OCI-LY3 (cell line): Measurements from ENCODE around the gene TIMM13.

Experiments
- H2AFZ ChIP-seq: fragments of 200-600, 300-600 bp; shearing (Covaris generic); 2 replicates; pipeline ENCODE4 v1.6.0; 2014; ENCODE audit warnings: antibody characterized with exemption, low read depth, low read length
- H3K27ac ChIP-seq: fragments of 200-600, 300-600 bp; sonication (generic); 2 replicates; pipeline ENCODE4 v1.5.1; 2014; ENCODE audit warnings: mild to moderate bottlenecking, low read length, moderate library complexity, mixed read lengths
- H3K27me3 ChIP-seq: fragments of 200-600, 300-600 bp; sonication (generic); 2 replicates; pipeline ENCODE4 v1.6.1; 2014; ENCODE audit warnings: low read depth, low read length, mixed read lengths
- H3K36me3 ChIP-seq: fragments of 200-600, 300-600 bp; sonication (generic); replicated peaks from 2 replicates; pipeline ENCODE3; 2014; ENCODE audit warnings: low read depth, low read length, mixed read lengths
- H3K4me1 ChIP-seq: fragments of 300-600, 200-600 bp; sonication (generic); 2 replicates; pipeline ENCODE4 v1.6.1; 2014; ENCODE audit warnings: low read length, mixed read lengths
- H3K4me2 ChIP-seq: fragments of 200-600, 300-600 bp; sonication (generic); 2 replicates; pipeline ENCODE4 v1.6.1; 2014; ENCODE audit warnings: low read length, mixed read lengths
- H3K4me3 ChIP-seq: fragments of 300-600, 200-600 bp; sonication (generic); 2 replicates; pipeline ENCODE4 v1.5.1; 2014; ENCODE audit warnings: antibody characterized with exemption, mild to moderate bottlenecking, low read length, moderate library complexity
- H3K79me2 ChIP-seq: fragments of 300-600, 200-600 bp; shearing (Covaris generic); 2 replicates; pipeline ENCODE4 v1.6.1; 2014; ENCODE audit warnings: mild to moderate bottlenecking, low read length, mixed read lengths
- H3K9ac ChIP-seq: fragments of 300-600, 200-600 bp; shearing (Covaris generic); 2 replicates; pipeline ENCODE4 v1.6.0; 2014; ENCODE audit warnings: mild to moderate bottlenecking, low read length, moderate library complexity
- H3K9me3 ChIP-seq: fragments of 200-600, 300-600 bp; shearing (Covaris generic); 2 replicates; pipeline ENCODE4 v1.6.1; 2014; ENCODE audit warnings: low read length, mixed read lengths; ENCODE audit not compliant: insufficient read depth
- H4K20me1 ChIP-seq: fragments of 200-600, 300-600 bp; sonication (generic); 2 replicates; pipeline ENCODE4 v1.6.1; 2016; ENCODE audit warnings: low read length, mixed read lengths; ENCODE audit not compliant: insufficient read depth
- CTCF ChIP-seq: fragments of 200-600, 300-600 bp; sonication (generic); IDR thresholded peaks from 2 replicates; pipeline ENCODE4 v1.5.1; 2014; ENCODE audit warnings: antibody characterized with exemption, low read length, low read depth
- EZH2phosphoT487 ChIP-seq: fragments of 200-600 bp; shearing (Covaris generic); IDR thresholded peaks from 2 replicates; pipeline ENCODE4 v1.6.1; 2018; ENCODE audit warnings: antibody characterized with exemption, mixed run types, low read depth

TIMM13 gene

GRCh38 chr19:2436926-2437325, 9.5 kb upstream of the TIMM13 start:
- TF ChIP-seq CTCF (no peak), EZH2phosphoT487 (no peak)
- Histone ChIP-seq H3K79me2 (peaks cover 64% of the 10 kb centered on the region), H2AFZ (no peak overlapping the region), H4K20me1 (peaks cover 39% of the 10 kb centered on the region), H3K27me3 (no peaks in the 10 kb centered on the region), H3K36me3 (peaks cover 65% of the 10 kb centered on the region), H3K4me1 (no peaks in the 10 kb centered on the region), H3K27ac (no peak overlapping the region), H3K9ac (no peak overlapping the region), H3K4me2 (no peak overlapping the region), H3K9me3 (no peaks in the 10 kb centered on the region), H3K4me3 (no peak overlapping the region)

- TF ChIP-seq CTCF (no peak), EZH2phosphoT487 (no peak)
- no peak overlapping the region for H3K27ac ChIP-seq
- no peak overlapping the region for H3K4me3 ChIP-seq
- H3K36me3 ChIP-seq = peaks cover 65% of the 10 kb centered on the region
- H4K20me1 ChIP-seq = peaks cover 34% of the 10 kb centered on the region
- H3K4me1 ChIP-seq = no peaks in the 10 kb centered on the region
- H3K27me3 ChIP-seq = no peaks in the 10 kb centered on the region
- H3K9ac ChIP-seq = no peak overlapping the region
- no peak overlapping the region for H3K4me2 ChIP-seq
- no peaks in the 10 kb centered on the region for H3K9me3 ChIP-seq
- peaks cover 59% of the 10 kb centered on the region for H3K79me2 ChIP-seq
- H2AFZ ChIP-seq = no peak overlapping the region
These were observed 9.0 kb upstream of the TIMM13 start for GRCh38 chr19:2436384-2436783.

- TF ChIP-seq EZH2phosphoT487 = no peak
- TF ChIP-seq CTCF = no peak
These were observed 7.4 kb upstream of the TIMM13 start for GRCh38 chr19:2434721-2435265.

DNA sequence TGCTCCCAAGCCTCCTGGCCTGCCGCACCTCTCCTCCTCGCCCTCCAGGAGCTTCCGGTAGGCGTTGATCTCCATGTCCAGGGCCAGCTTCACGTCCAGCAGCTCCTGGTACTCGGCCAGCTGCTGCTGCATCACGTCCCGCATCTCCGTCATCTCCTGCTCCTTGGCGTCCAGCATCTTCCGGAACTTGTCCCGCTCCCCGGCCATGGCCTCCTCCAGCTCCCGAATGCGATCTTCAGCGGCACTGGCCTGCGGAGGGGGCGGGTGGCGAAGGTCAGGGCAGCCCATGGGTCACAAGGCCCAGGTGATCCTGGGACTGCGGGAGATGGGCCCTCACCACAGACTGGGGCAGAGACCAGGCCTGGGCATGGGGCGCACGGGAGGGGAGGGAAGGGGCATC, 6.9 kb upstream of the TIMM13 start:
- Histone ChIP-seq H3K27ac (no peak overlapping the region), H3K4me2 (no peak overlapping the region), H3K4me3 (no peak overlapping the region), H2AFZ (no peak overlapping the region), H3K9me3 (no peaks in the 10 kb centered on the region), H3K79me2 (peaks cover 38% of the 10 kb centered on the region), H4K20me1 (peaks cover 19% of the 10 kb centered on the region), H3K36me3 (peaks cover 67% of the 10 kb centered on the region), H3K4me1 (no peaks in the 10 kb centered on the region), H3K9ac (no peak overlapping the region), H3K27me3 (no peaks in the 10 kb centered on the region)
- no peak for TF ChIP-seq CTCF
- no peak for TF ChIP-seq EZH2phosphoT487

More at GRCh38 chr19:2434721-2435265, 7.4 kb upstream of the TIMM13 start:
- H3K27me3 ChIP-seq = no peaks in the 10 kb centered on the region
- H3K79me2 ChIP-seq = peaks cover 43% of the 10 kb centered on the region
- H3K4me2 ChIP-seq = no peak overlapping the region
- no peak overlapping the region for H3K27ac ChIP-seq
- H3K4me3 ChIP-seq = no peak overlapping the region
- H3K9ac ChIP-seq = no peak overlapping the region
- H3K9me3 ChIP-seq = no peaks in the 10 kb centered on the region
- peaks cover 66% of the 10 kb centered on the region for H3K36me3 ChIP-seq
- H2AFZ ChIP-seq = no peak overlapping the region
- peaks cover 22% of the 10 kb centered on the region for H4K20me1 ChIP-seq
- H3K4me1 ChIP-seq = no peaks in the 10 kb centered on the region
